Ovary (tissue), 3 donors: Measurements from ENCODE around the gene THAP5.

Experiments
- EP300 ChIP-seq: sonication (generic); formaldehyde crosslinking; IDR thresholded peaks from one replicate; pipeline ENCODE4 v1.6.1; 2017; ENCODE audit warnings: antibody characterized with exemption
- POLR2A ChIP-seq: fragments of 450-650 bp; IDR thresholded peaks from one replicate; pipeline ENCODE4 v1.6.1; 2017; ENCODE audit warnings: antibody characterized with exemption, mild to moderate bottlenecking, moderate library complexity
- TF ChIP-seq, protein P1 (sequence below), 3 donors: fragments of 450-650 bp in 2 of 3; fragments of 200-600 bp in 1 of 3; IDR thresholded peaks; one replicate each; pipeline versions ENCODE4 v1.5.1 to v1.8.0; 2016 to 2022; ENCODE audit warnings: antibody characterized with exemption in 3 of 3, mild to moderate bottlenecking in 1 of 3
- donor health status: DM: no; HTN: no; CAD: no.

DNA sequence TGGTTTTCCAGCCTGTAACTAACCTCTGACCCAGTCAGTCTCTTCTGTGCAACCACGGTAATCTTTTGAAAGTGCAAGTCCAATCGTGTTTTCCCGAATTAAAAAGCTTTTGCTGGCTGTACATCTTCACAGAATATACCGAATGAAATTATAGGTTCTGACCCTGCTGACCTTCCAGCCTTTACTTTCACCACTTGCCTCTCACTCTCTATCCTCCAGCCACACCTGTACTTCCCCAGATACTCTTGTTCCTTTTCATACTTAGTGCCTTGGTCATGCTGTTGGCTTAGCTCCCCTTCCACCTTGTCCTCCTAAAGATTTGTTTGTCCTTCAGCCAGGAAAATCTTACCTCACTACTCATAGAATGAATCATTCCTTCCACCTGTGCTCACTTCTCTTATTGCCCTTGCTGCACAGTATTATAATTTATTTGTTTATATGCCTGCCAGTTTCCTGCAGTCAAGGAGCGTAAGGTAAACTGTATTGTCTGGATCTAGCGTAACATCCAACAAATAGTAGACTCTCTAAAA, 41.3 kb downstream of the THAP5 start:
- TF ChIP-seq POLR2A (no peak), EP300 (no peak)
- TF ChIP-seq, protein P1, sequence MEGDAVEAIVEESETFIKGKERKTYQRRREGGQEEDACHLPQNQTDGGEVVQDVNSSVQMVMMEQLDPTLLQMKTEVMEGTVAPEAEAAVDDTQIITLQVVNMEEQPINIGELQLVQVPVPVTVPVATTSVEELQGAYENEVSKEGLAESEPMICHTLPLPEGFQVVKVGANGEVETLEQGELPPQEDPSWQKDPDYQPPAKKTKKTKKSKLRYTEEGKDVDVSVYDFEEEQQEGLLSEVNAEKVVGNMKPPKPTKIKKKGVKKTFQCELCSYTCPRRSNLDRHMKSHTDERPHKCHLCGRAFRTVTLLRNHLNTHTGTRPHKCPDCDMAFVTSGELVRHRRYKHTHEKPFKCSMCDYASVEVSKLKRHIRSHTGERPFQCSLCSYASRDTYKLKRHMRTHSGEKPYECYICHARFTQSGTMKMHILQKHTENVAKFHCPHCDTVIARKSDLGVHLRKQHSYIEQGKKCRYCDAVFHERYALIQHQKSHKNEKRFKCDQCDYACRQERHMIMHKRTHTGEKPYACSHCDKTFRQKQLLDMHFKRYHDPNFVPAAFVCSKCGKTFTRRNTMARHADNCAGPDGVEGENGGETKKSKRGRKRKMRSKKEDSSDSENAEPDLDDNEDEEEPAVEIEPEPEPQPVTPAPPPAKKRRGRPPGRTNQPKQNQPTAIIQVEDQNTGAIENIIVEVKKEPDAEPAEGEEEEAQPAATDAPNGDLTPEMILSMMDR (IDR thresholded peaks at IDR 0.05) = no peak
